Cardiac septum (tissue), 1 donor: Measurements from ENCODE around the gene KLHL5. TPM values are rescaled to one million over a fixed set of nuclear protein-coding genes. Genes with fewer than 3 reads are reported as not detected.

Experiments
- DNase-seq: peaks from one replicate; pipeline ENCODE4 v3.0.0-alpha.2; 2020; ENCODE audit warnings: low spot score
- intact Hi-C: fragments of 100-400 bp; cut with DNase I; formaldehyde crosslinking; loops from one replicate; pipeline ENCODE4 v1.14.0; 2022
- total RNA-seq: library from RNA; stranded (reverse); fragmentation: NEBNext Ultra II Directional; extraction: Animal tissue kit (Norgen Biotek cat#: 25700); gene quantifications from one replicate; pipeline ENCODE4 v1.2.1, GENCODE V29; 2021
- donor health status: DM: no; HTN: no; CAD: no.

Gene KLHL5
- total RNA-seq, 1 donor from 2014 or later, result 15.0 TPM

DNA sequence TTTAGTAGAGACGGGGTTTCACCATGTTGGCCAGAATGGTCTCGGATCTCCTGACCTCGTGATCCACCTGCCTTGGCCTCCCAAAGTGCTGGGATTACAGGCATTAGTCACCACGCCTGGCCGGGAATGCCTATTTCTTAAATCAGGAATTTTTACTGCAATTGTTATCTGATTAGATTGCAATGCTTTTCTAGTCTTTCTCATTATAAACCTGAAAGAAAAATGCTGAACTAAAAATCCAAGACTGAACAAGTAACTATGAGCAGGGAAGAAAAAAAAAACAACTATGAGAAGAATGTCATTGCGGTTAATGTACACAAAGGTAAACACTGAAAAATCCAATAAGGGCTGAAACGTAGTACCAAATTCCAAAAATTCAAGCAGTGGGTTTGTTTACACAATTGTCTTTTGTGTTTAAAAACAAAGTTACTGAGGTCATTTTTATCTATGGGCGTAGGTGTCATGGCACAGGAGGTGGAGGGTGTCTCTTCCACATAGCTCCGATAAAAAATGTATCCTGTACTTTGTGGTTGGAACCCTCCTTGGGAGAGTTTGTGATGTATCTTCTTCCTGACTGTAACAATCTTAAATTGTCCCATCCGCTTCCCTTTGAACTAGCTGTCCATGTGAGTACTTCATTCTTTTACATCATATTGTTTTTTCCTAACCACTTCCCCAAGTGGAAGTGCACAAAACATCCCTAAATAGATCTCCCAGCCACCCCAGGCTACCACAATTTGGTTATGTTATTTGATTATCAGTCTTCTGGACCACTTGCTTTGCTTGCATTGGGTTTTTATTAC is 18.8 kb upstream of the KLHL5 start:
- no peak for DNase-seq
- intact Hi-C loops, result no loop called here

DNA sequence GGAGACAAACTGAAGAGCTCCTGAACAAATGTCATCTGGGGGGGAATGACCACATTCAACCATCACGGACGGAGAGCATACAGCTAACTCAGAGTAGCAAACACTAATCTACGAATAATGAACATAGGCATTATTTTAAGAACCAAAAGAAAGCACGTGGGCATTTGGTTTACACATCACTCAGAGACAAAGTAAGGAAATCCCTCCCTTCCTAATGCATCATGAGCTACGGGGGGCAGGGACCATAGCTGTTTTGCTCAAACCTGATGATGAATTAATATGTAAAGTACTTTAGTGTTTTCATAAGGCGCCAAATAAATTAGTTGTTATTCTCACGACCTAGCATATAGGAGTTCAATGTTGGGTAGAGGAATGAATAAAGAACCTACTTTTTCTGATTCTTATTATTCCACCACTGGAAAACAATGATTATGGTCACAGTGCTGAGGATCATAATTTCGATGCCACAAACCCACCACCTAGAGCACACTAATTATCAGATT is 18.1 kb upstream of the KLHL5 start:
- intact Hi-C loops, result no loop called here
- no peak for DNase-seq

DNA sequence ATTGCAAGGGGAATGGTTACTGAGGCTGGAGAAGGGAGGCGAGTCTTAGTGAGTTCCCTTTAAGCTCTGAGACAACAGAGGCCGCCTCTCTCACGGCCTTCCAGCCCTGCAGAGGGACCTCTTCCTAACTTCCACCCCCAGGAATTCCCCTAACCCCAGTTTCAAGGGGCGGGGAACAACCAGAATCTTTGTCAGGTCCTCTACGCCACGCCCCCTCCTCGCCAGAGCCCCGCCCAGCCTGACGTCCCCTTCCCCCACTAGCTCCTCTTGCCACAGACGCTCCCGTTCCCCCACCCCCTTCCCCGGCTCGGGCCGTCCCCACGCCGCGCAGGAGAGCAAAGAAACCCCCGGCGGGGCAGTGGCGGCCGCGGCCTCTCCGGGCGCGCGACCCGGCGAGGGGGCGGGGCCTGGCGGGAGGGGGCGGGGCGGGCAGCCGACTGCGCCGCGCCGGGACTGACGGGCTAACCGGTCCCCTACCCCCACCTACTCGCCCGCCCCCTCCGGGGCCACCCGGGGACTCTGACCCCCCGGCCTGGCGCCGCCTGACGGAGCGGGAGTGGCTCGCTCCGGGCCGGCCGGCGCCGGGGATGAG is 17.6 kb upstream of the KLHL5 start:
- DNase-seq, result peak; percentile 96
- intact Hi-C loops, result no loop called here

DNA sequence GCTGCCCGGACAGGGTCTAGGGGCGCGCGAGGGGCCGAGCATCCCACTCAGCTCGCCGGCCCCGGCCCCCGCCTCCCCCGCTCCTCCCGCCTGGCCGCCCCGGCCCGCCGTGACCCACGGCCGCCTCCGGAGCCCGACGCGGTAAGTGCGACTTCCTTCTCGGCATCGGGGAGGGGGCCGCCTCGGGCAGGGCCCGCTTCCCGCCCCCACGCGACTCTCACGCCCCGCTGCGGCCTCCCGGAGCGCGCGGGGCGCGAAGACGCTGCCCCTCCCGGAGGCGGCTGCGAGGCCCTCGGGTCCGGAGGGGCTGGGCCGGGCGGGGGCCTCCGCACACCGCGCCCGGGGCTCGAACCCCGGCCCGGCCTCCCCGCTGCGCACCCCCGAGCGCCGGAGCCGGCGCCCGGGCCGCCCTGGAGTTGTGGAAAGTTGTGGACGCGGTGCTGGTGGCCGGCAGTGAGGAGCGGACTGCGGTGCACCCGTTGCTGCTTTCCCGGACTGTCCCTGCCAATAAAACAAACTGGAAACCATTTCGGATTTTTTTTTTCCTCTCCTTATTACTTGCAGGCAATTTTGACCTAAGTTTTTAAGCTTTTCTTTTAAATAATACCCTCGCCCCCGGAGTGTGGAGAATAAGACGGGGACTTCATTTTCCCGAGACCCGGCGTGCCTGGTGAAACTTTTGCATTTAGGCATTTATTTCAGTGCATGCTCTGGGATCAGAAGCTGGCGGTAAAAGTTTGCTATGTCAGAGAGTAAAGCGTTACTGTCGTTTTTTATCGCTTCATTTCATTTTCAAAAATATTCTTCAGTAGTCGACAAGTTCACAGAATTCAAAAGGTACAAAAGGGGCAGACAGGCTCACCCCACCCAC is 16.8 kb upstream of the KLHL5 start:
- intact Hi-C loops, result no loop called here

DNA sequence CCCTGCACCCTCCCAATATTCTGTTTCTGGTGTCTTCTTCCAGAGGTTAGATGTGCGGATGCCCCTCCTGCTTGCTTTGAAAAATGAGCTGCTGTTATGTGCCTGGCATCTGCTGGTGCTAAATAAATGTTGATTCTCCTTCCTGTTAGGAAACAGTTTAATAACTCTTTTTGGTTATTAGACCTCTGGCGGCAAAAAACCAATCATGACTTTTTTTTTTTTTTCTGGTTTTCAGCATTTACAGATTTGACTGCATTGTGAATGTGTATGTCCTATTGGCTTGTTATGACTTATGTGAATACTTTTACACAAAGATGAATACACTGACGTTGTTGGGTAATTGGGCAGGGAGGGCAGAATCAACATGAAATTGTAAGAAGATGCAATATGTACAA is 16.2 kb upstream of the KLHL5 start:
- no peak for DNase-seq
- intact Hi-C loops, result no loop called here

More for the DNA sequence above, 16.8 kb upstream of the KLHL5 start:
- DNase-seq, result no peak

DNA sequence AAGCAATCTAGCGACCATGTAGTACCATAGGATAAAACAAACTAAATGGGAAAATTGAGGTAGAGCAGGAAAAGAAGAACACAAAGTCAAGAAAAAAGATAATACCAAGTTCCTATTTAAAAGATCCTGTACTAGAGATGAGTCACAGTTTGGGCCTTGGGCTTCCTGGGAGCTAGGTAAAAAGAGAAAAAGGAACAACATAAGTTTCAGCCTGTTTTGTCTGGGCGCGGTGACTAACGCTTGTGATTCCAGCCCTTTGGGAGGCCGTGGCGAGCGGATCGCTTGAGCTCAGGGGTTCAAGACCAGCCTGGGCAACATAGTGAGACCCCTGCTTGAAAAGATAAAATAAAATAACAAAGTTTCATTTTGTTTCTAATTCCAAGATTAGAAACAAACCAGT is 15.8 kb upstream of the KLHL5 start:
- DNase-seq, result no peak
- intact Hi-C loops, result no loop called here

DNA sequence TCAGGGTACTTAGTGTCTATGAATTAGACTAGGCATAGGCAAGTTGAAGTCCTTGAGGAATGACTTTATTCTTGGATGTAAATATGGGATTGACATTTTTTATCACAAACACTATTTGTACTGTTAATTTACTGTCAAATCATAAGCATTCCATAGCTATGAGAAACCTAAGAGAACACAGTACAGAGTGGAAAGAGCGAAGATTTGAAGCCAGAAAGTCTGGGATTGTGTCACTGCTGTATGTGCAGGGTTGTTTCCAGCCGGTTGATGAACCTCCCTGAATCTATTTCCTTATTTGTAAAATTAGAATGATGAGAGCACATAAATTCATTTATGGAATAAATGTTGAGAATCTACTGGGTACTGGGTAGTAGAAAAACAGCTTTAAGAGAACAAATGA is 14.4 kb upstream of the KLHL5 start:
- intact Hi-C loops, result no loop called here
- no peak for DNase-seq

DNA sequence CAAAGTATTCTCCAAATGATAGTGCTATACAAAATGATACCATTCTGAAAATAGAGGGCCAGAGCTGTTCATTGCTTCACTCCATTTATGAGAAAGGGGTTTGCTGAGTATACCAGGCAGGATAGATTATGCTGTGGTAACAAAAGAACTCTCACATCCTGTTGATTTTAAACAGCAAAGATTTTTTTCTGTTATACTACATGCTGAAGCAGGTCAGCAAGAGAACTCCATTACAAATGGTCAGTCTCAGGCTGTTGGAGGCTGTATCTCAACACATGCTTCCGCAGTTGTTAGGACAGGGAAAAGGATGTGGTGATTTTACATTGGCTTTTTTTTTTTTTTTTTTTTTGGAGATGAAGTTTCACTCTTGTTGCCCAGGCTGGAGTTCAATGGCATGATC is 13.7 kb upstream of the KLHL5 start:
- DNase-seq, result no peak
- intact Hi-C loops, result no loop called here

DNA sequence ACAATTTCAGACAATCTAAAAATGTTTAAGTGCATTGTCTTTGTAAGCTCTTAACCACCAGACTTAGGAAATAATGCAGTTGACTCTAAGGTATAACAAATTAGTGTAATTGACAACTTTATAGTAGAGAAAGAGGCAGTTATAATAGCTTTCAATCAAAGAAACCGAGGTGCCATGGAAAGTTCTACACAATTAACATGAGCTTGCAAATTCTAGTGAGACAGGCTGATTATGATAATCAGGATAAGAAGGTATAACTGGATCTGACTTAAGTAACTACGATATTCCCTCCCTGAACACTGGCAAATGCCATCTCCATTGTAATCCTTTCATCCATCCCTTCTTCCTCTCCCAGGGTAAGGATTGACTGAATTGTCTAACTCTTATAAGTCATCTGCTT is 11.4 kb upstream of the KLHL5 start:
- DNase-seq, result no peak
- intact Hi-C loops, result no loop called here

DNA sequence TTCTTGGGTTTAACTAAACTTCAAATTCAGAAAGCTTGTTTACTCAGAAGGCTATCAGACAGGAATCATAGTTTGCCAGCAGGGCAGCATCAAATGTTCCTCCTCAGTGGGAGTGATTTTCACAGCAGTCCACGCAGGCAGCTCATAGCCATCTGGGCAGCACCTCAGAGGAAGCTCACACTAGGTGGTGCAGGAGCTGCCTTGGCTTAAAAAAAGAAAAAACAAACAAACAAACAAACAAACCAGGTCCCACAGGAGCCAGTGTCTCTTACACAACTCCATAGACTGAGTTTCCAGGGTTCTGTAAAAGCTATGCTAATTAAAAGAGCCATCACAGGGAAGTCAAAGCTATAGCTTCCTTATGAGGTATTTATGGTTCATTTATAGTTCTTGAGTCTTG is 10.5 kb upstream of the KLHL5 start:
- DNase-seq, result no peak
- intact Hi-C loops, result no loop called here

DNA sequence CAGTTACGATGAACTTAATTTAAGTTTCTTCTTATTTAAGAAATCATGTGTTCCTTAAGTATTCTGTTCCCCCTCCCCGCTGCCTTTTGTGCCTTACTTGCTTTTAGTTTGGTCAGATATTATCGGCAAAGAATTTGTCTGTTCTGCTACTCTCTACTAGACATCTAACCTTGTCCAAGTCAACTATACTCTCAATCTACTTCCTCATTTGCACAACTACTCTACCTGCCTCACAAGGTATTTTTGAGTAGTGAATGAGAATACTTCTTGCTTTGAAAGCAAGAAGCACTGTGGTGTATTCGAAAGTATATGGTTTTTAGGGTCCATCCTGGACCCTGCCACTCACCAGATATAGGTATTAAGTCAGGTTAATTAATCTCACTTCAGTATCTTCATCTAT is 8.0 kb upstream of the KLHL5 start:
- intact Hi-C loops, result no loop called here
- no peak for DNase-seq

DNA sequence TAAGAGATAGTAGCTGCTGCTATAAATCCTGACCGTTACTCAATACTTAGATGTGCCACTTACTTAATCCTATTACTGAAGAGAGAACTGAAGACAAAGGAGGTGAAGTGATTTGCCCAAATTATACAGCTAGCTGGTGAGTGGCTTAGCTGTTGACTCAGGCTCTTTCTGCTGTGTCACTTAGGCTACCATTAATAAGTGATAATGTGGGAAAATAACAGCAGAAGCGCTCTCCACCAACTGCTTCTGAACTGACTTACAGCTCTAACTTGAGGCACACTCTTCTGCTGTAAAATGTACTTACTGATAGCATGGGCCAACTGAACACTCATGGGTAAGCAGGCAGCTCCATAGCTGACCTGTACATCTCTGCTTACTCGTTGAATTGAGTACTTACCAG is 7.5 kb upstream of the KLHL5 start:
- DNase-seq, result no peak
- intact Hi-C loops, result no loop called here

DNA sequence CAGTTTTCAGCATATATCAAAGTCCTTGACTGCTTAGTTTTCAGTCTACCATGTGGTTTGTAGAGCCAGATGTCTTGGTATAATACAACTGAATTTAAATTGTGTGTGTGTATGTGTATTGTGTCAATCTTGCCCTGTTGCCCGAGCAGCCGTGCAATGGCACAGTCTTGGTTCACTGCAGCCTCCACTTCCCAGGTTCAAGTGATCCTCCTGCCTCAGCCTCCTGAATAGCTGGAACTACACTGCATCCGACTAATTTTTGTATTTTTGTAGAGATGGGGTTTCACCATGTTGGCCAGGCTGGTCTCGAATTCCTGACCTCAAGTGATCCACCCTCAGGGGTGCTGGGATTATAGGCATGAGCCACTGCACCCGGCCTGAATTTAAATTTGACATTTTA is 6.0 kb upstream of the KLHL5 start:
- DNase-seq, result no peak
- intact Hi-C loops, result no loop called here

DNA sequence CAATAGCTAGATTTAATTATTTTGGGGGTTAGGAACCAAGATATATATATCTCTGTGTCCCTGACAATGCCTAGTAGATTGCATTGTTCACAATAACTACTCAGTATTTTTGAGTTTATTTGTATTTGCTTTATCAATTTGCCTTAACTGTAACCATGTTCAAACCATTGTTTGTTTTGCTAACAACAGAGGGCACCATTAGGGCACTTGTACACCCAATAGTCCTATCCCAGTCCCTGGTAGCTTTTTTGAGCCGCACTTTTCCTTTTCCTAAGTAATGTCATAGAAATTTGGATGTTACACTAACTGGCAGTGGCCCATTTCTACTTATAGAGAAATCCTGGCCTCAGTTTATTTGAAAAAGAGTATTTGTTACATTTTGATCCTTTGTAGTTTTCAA is 575 bp upstream of the KLHL5 start:
- intact Hi-C loops, result no loop called here
- DNase-seq, result no peak

DNA sequence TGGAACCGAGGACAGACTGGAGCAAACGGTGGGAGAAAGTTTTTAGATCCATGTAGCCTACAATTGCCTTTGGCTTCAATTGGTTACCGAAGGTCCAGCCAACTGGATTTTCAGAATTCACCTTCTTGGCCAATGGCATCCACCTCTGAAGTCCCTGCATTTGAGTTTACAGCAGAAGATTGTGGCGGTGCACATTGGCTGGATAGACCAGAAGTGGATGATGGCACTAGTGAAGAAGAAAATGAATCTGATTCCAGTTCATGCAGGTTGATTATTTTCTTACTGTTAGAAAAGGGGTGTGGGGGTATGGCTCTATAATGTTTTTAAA is 702 bp downstream of the KLHL5 start:
- intact Hi-C loops, result no loop called here
- no peak for DNase-seq

DNA sequence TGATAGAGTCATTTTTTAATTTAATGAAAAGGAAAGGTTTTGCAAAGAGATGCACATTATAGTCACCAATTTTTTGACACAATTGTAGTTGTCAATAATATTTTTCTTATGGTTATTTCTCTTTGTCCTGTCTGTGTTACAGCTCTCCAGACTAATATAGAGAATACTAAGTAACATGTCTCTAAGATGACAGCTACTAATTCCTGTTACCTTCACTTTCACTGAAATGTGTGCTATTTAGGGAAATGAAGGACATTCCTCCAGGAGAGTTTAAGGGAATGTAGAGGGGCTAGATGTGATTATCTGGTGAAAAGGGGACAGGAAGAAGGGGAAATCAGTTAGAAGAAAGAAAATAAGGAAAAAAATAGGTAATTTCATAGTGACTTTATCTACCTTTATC is 1.4 kb downstream of the KLHL5 start:
- intact Hi-C loops, result no loop called here
- no peak for DNase-seq

DNA sequence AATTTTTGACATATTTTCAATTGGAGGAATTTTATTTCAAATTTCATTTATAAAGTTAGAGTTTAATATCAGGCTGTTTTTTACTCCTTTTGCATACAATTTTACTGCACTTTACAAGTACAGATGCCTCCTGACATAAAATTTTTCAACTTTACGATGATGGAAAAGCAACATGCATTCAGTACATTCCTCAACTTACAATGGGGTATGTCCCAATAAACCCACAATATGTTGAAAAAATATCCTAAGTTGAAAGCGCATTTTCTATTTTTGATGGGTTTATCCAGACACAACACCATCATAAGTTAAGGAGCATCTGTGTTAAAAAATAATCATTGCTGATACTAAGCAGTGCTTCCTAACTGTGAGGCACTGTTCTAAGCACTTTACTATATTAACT is 4.3 kb downstream of the KLHL5 start:
- intact Hi-C loops, result no loop called here

DNA sequence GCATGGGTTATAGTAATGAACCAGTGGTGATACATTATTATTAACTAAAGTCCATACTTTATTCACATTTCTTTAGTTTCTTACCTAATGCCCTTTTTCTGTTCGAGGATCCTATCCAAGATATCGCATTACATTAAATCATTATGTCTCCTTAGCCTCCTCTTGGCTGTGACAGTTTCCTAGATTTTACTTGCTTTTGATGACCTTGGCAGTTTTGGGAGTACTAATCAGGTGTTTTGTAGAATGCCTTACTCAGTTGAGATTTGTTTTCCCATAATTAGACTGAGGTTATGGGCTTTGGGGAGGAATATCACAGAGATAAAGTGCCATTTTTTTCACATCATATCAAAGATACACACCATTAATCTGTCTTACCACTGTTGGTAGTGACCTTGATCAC is 5.0 kb downstream of the KLHL5 start:
- intact Hi-C loops, result no loop called here
- DNase-seq, result no peak

More for the DNA sequence above, 4.3 kb downstream of the KLHL5 start:
- DNase-seq, result no peak

DNA sequence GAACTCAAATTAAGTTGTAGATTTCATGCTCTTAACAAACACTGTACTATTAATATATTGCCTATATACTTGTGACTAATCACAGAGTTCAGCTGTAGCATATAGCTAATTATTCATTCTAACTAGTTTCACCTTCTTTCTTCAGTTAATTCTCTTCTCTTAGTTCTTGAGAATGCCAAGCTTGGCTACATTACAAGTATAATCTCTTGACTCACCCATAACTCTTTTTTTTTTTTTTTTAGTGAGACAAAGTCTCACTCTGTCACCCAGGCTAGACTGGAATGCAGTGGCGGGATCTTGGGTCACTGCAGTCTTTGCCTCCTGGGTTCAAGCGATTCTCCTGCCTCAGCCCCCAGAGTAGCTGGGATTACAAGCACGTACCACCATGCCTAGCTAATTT is 5.4 kb downstream of the KLHL5 start:
- intact Hi-C loops, result no loop called here
- no peak for DNase-seq

DNA sequence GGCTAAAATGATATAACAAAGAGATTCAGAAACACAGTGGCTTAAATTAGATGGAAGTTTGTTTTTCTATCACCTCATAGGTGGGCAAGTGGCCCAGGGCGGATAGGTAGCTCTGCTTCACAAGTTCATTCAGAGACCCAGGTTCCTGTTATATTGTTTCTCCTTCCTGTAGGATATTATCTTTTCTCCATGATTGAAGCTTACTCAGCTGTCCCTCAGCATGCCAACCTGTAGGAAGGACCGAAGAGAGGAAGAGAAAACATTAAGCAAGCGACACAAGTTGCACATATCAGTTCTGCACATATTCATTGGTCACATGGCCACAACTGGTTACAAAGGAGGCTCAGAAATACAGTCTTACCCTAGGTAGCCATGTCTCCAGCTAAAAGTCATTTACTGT is 6.9 kb downstream of the KLHL5 start:
- DNase-seq, result no peak
- intact Hi-C loops, result no loop called here

DNA sequence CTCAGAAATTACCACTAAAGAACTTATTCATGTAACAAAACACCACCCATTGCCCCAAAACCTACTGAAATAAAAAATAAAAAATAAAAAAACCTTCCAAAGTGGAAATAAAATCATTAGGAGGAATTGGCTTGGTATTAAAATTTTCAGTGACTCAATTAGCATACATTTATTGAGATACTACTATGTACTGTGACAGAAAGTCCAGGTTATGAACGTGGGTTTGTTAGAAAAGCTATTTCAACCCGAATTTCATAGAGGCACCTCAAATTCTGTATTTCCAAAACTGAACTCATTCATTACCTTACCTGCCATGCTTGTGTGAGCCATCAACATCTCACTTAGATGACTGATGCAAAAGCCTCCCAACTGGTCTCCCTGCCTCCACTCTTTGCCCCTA is 16.8 kb downstream of the KLHL5 start:
- no peak for DNase-seq
- intact Hi-C loops, result no loop called here
